Kidney (tissue), 14 donors: Measurements from ENCODE around the gene CHAD. TPM values are rescaled to one million over a fixed set of nuclear protein-coding genes. Genes with fewer than 3 reads are reported as not detected.

Source experiments
- DNase-seq, 5 donors: peaks; one replicate each; pipeline ENCODE4 v3.0.0-alpha.2; 2013 to 2020
- FAIRE-seq: peaks from 2 replicates; lab custom pipeline; 2012; peaks lifted over from hg19 to GRCh38; lab: Jason Lieb, UNC
- H3K27ac ChIP-seq, 2 donors: one replicate each; pipeline ENCODE4 v1.7.0; 2013; ENCODE audit warnings: low read depth in 2 of 2, low read length in 2 of 2, inconsistent platforms in 1 of 2
- H3K27me3 ChIP-seq: one replicate; pipeline ENCODE4 v1.7.1; 2013; ENCODE audit warnings: low read length, inconsistent platforms; ENCODE audit not compliant: control insufficient read depth, insufficient read depth
- H3K36me3 ChIP-seq, 3 donors: one replicate each; pipeline versions ENCODE4 v1.7.0 to v1.7.1; 2013; ENCODE audit warnings: low read length in 3 of 3, control low read depth in 1 of 3, inconsistent platforms in 1 of 3; ENCODE audit not compliant: insufficient read depth in 3 of 3, control insufficient read depth in 2 of 3
- H3K4me1 ChIP-seq, 3 donors: one replicate each; pipeline versions ENCODE4 v1.7.0 to v1.7.1; 2013; ENCODE audit warnings: low read length in 3 of 3, inconsistent platforms in 1 of 3, low read depth in 1 of 3; ENCODE audit not compliant: control insufficient read depth in 2 of 3, insufficient read depth in 2 of 3
- H3K4me3 ChIP-seq, 3 donors: one replicate each; pipeline versions ENCODE4 v1.7.0 to v1.8.1; 2013; ENCODE audit warnings: low read length in 3 of 3, control low read depth in 1 of 3, inconsistent platforms in 1 of 3
- H3K9ac ChIP-seq, 3 donors: one replicate each; pipeline versions ENCODE4 v1.7.0 to v1.7.1; 2013; ENCODE audit warnings: low read length in 3 of 3, control low read depth in 1 of 3, inconsistent platforms in 1 of 3
- H3K9me3 ChIP-seq, 3 donors: one replicate each; pipeline versions ENCODE4 v1.7.0 to v1.7.1; 2013; ENCODE audit warnings: low read length in 3 of 3, control low read depth in 1 of 3, inconsistent platforms in 1 of 3; ENCODE audit not compliant: control insufficient read depth in 2 of 3, insufficient read depth in 1 of 3
- intact Hi-C: fragments of 100-400 bp; cut with DNase I; formaldehyde crosslinking; loops from one replicate; pipeline ENCODE4 v1.11.1; 2022
- polyA plus RNA-seq: library from polyadenylated mRNA; stranded (reverse); fragments of 350-450 nt; fragmentation: Illumina TruSeq; extraction: RNeasy Lipid Tissue Mini Kit (QIAGEN cat#74804); gene quantifications from one replicate; pipeline ENCODE4 v1.2.3, GENCODE V29; 2014; ENCODE audit warnings: low read depth, low replicate concordance; ENCODE audit not compliant: insufficient read depth
- total RNA-seq: library from RNA; stranded (reverse); fragmentation: NEBNext Ultra II Directional; extraction: Animal tissue kit (Norgen Biotek cat#: 25700); gene quantifications from one replicate; pipeline ENCODE4 v1.2.1, GENCODE V29; 2021
- TF ChIP-seq, protein P1 (sequence below): IDR thresholded peaks from 3 replicates; pipeline ENCODE4 v1.5.1; 2012; ENCODE audit warnings: mild to moderate bottlenecking, moderate library complexity, borderline replicate concordance; ENCODE audit not compliant: insufficient read depth; ENCODE audit errors: extremely low read depth
- donor health status: control.
- donor health status: control.
- donor health status: control.
- donor health status: control.
- donor health status: control.
- donor health status: DM: yes; HTN: yes; CAD: no.
- donor health status: Normal renal cell carcinoma (clear cell type).

CHAD gene
- total and polyA plus RNA-seq, 2 donors from 2014 or later = 0.22 to 0.43 TPM

DNA sequence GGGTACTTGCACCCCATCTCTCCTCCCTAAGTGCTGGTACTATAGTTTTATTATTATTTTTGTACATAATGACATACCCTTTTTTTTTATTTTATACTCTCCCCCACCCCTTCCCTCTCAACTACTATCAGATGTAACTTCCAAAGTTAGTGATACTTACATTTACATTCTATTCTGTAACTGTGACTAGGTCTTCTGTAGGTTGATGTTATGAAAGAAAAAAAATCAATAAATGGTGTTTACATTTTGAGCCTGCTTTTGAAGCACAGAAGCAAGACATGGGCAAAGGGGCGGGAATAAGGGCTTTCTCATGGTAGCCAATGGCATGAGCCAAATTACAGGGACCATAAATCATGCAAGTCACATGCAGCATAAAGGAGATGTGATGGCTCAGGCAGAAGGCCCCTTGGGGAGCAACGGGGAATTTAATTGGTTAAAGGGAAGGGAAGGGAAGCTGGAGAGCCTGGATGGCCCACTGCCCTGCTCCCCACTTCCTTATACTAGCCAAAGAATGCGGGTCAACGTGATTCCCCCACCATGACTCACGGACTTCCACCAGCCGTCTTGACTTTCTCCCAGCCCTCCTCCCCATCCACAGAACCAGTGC is 45.0 kb downstream of the CHAD start:
- no peak overlapping the region for H3K27ac ChIP-seq
- no peak for FAIRE-seq
- H3K9ac ChIP-seq = no peak overlapping the region
- TF ChIP-seq, protein P1, sequence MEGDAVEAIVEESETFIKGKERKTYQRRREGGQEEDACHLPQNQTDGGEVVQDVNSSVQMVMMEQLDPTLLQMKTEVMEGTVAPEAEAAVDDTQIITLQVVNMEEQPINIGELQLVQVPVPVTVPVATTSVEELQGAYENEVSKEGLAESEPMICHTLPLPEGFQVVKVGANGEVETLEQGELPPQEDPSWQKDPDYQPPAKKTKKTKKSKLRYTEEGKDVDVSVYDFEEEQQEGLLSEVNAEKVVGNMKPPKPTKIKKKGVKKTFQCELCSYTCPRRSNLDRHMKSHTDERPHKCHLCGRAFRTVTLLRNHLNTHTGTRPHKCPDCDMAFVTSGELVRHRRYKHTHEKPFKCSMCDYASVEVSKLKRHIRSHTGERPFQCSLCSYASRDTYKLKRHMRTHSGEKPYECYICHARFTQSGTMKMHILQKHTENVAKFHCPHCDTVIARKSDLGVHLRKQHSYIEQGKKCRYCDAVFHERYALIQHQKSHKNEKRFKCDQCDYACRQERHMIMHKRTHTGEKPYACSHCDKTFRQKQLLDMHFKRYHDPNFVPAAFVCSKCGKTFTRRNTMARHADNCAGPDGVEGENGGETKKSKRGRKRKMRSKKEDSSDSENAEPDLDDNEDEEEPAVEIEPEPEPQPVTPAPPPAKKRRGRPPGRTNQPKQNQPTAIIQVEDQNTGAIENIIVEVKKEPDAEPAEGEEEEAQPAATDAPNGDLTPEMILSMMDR = no peak
- no peaks in the 10 kb centered on the region for H3K27me3 ChIP-seq
- peaks cover 0 to 18% (median 16%) of the 10 kb centered on the region in 3 donors for H3K4me1 ChIP-seq
- DNase-seq = peak in 2 of 5 donors; percentile 12 to 41
- H3K36me3 ChIP-seq = no peaks in the 10 kb centered on the region
- H3K9me3 ChIP-seq = no peaks in the 10 kb centered on the region
- no peak overlapping the region for H3K4me3 ChIP-seq
- intact Hi-C loops = no loop called here

GRCh38 chr17:50422738-50423137 is 45.9 kb downstream of the CHAD start:
- Histone ChIP-seq H3K4me1 (peaks cover 0 to 16% (median 16%) of the 10 kb centered on the region in 3 donors), H3K4me3 (no peak overlapping the region), H3K27me3 (no peaks in the 10 kb centered on the region), H3K9ac (no peak overlapping the region), H3K9me3 (no peaks in the 10 kb centered on the region), H3K27ac (no peak overlapping the region), H3K36me3 (no peaks in the 10 kb centered on the region)
- intact Hi-C loops = no loop called here
- DNase-seq = no peak
- TF ChIP-seq, protein P1 = no peak
- no peak for FAIRE-seq

- TF ChIP-seq, protein P1 = no peak
- FAIRE-seq = no peak
- Histone ChIP-seq H3K9ac (no peak overlapping the region), H3K36me3 (no peaks in the 10 kb centered on the region), H3K9me3 (no peaks in the 10 kb centered on the region), H3K27ac (peak overlapping the region; percentile 67 to 77), H3K27me3 (no peaks in the 10 kb centered on the region), H3K4me1 (peaks cover 0 to 8% (median 7%) of the 10 kb centered on the region in 3 donors), H3K4me3 (peak overlapping the region; percentile 2 to 48 (median 38))
- peak in 2 of 5 donors; percentile 21 to 49 for DNase-seq
- intact Hi-C loops = no loop called here
Measured at GRCh38 chr17:50421308-50422051, 47.2 kb downstream of the CHAD start.
